GM12878 (cell line): ENCODE data around the gene SCT.

Source experiments
- FOXK2 ChIP-seq: fragments of 450-650 bp; IDR thresholded peaks from 2 replicates; pipeline ENCODE4 v1.6.1; 2017; ENCODE audit warnings: mild to moderate bottlenecking, moderate library complexity
- JUNB ChIP-seq: IDR thresholded peaks from 2 replicates; pipeline ENCODE4 v1.6.1; 2016; ENCODE audit warnings: antibody characterized with exemption, mild to moderate bottlenecking
- KAT2A ChIP-seq: conservative IDR thresholded peaks from 2 replicates; pipeline ENCODE4 v1.6.1; 2011; ENCODE audit warnings: low read depth, low read length; ENCODE audit not compliant: control insufficient read depth
- NBN ChIP-seq: fragments of 450-650 bp; IDR thresholded peaks from 2 replicates; pipeline ENCODE4 v1.6.1; 2016
- NFIC ChIP-seq: IDR thresholded peaks from 2 replicates; pipeline ENCODE4 v1.6.1; 2012; ENCODE audit warnings: low read depth, mild to moderate bottlenecking, inconsistent platforms, low read length, moderate library complexity
- NRF1 ChIP-seq: conservative IDR thresholded peaks from 2 replicates; pipeline ENCODE4 v1.6.1; 2011; ENCODE audit warnings: mild to moderate bottlenecking, low read depth, low read length, improper control_type of control experiment
- POLR2A ChIP-seq: IDR thresholded peaks from 2 replicates; pipeline ENCODE4 v1.6.1; 2011; ENCODE audit warnings: low read depth, mild to moderate bottlenecking, low read length
- POLR2AphosphoS5 ChIP-seq: IDR thresholded peaks from 2 replicates; pipeline ENCODE4 v1.6.1; 2011; ENCODE audit warnings: mild to moderate bottlenecking, low read length, inconsistent platforms
- TARDBP ChIP-seq: IDR thresholded peaks from 2 replicates; pipeline ENCODE4 v1.6.1; 2016; ENCODE audit warnings: borderline replicate concordance
- TCF12 ChIP-seq: IDR thresholded peaks from 2 replicates; pipeline ENCODE4 v1.6.1; 2011; ENCODE audit warnings: low read depth, mild to moderate bottlenecking, low read length
- TF ChIP-seq, protein P1 (sequence below), 3 experiments: IDR thresholded peaks in 2 of 3; conservative IDR thresholded peaks in 1 of 3; 2 replicates each; pipeline ENCODE4 v1.5.1; 2011; ENCODE audit warnings: low read depth in 3 of 3, low read length in 3 of 3, mild to moderate bottlenecking in 3 of 3, control low read depth in 2 of 3, moderate library complexity in 2 of 3, inconsistent platforms in 1 of 3, mixed read lengths in 1 of 3; ENCODE audit not compliant: control insufficient read depth in 2 of 3, insufficient read depth in 1 of 3; ENCODE audit errors: extremely low read depth in 1 of 3
- TF ChIP-seq, protein P2 (sequence below): IDR thresholded peaks from 2 replicates; pipeline ENCODE4 v1.6.1; 2012; ENCODE audit warnings: improper control_type of control experiment, low read depth, low read length; ENCODE audit not compliant: insufficient replicate concordance
- TF ChIP-seq, protein P3 (sequence below): IDR thresholded peaks from 2 replicates; pipeline ENCODE4 v1.6.1; 2011; ENCODE audit warnings: low read depth, low read length, improper control_type of control experiment, borderline replicate concordance

DNA sequence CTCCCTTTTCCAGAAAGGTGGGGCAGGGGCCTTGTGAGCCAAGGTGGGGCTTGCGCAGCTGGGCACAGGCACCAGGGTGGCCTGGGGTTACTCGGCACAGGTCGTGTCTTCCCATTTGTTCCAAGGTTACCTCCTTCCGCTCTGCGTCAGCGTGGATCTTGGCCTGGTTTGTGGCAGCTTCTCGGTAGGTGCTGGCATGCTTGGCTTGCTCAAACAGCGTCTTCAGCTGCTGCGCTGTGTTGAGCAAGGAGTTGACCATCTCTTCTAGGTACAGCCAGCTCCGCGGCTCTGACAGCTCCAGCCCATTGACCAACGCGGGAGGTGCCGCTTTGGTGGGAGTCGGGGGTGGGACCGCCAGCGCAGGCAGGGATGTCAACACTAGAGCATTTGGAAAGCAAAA is 47.4 kb upstream of the SCT start:
- TF ChIP-seq NBN (no peak), KAT2A (no peak), TCF12 (no peak), POLR2AphosphoS5 (no peak), JUNB (no peak), NFIC (no peak), POLR2A (no peak), FOXK2 (no peak), NRF1 (no peak), TARDBP (no peak)
- TF ChIP-seq, protein P1, sequence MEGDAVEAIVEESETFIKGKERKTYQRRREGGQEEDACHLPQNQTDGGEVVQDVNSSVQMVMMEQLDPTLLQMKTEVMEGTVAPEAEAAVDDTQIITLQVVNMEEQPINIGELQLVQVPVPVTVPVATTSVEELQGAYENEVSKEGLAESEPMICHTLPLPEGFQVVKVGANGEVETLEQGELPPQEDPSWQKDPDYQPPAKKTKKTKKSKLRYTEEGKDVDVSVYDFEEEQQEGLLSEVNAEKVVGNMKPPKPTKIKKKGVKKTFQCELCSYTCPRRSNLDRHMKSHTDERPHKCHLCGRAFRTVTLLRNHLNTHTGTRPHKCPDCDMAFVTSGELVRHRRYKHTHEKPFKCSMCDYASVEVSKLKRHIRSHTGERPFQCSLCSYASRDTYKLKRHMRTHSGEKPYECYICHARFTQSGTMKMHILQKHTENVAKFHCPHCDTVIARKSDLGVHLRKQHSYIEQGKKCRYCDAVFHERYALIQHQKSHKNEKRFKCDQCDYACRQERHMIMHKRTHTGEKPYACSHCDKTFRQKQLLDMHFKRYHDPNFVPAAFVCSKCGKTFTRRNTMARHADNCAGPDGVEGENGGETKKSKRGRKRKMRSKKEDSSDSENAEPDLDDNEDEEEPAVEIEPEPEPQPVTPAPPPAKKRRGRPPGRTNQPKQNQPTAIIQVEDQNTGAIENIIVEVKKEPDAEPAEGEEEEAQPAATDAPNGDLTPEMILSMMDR (IDR thresholded peaks at IDR 0.05 in 2 of 3, conservative IDR thresholded peaks at IDR 0.05 in 1 of 3; ENCODE audit: control insufficient read depth in 2 of 3, extremely low read depth in 1 of 3, insufficient read depth in 1 of 3, low read depth in 3 of 3, low read length in 3 of 3), result no peak
- TF ChIP-seq, protein P2, sequence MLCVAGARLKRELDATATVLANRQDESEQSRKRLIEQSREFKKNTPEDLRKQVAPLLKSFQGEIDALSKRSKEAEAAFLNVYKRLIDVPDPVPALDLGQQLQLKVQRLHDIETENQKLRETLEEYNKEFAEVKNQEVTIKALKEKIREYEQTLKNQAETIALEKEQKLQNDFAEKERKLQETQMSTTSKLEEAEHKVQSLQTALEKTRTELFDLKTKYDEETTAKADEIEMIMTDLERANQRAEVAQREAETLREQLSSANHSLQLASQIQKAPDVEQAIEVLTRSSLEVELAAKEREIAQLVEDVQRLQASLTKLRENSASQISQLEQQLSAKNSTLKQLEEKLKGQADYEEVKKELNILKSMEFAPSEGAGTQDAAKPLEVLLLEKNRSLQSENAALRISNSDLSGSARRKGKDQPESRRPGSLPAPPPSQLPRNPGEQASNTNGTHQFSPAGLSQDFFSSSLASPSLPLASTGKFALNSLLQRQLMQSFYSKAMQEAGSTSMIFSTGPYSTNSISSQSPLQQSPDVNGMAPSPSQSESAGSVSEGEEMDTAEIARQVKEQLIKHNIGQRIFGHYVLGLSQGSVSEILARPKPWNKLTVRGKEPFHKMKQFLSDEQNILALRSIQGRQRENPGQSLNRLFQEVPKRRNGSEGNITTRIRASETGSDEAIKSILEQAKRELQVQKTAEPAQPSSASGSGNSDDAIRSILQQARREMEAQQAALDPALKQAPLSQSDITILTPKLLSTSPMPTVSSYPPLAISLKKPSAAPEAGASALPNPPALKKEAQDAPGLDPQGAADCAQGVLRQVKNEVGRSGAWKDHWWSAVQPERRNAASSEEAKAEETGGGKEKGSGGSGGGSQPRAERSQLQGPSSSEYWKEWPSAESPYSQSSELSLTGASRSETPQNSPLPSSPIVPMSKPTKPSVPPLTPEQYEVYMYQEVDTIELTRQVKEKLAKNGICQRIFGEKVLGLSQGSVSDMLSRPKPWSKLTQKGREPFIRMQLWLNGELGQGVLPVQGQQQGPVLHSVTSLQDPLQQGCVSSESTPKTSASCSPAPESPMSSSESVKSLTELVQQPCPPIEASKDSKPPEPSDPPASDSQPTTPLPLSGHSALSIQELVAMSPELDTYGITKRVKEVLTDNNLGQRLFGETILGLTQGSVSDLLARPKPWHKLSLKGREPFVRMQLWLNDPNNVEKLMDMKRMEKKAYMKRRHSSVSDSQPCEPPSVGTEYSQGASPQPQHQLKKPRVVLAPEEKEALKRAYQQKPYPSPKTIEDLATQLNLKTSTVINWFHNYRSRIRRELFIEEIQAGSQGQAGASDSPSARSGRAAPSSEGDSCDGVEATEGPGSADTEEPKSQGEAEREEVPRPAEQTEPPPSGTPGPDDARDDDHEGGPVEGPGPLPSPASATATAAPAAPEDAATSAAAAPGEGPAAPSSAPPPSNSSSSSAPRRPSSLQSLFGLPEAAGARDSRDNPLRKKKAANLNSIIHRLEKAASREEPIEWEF, result no peak
- TF ChIP-seq, protein P3, sequence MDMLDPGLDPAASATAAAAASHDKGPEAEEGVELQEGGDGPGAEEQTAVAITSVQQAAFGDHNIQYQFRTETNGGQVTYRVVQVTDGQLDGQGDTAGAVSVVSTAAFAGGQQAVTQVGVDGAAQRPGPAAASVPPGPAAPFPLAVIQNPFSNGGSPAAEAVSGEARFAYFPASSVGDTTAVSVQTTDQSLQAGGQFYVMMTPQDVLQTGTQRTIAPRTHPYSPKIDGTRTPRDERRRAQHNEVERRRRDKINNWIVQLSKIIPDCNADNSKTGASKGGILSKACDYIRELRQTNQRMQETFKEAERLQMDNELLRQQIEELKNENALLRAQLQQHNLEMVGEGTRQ, result no peak
